Pulmonary artery endothelial cell (primary cell): ENCODE measurements around the gene USP47. TPM values are rescaled to one million over a fixed set of nuclear protein-coding genes. Genes with fewer than 3 reads are reported as not detected.

ENCODE experiments used
- DNase-seq: peaks from one replicate; pipeline ENCODE4 v3.0.0-alpha.2; 2011; ENCODE audit warnings: low read depth, low spot score
- total RNA-seq: library from RNA; depleted of rRNA; stranded (reverse); fragments of >200 nt; gene quantifications from 2 replicates; pipeline ENCODE4 v1.2.3, GENCODE V29; 2014

USP47 gene
- total RNA-seq, 1 donor from 2014 or later = 73.3 TPM

DNA sequence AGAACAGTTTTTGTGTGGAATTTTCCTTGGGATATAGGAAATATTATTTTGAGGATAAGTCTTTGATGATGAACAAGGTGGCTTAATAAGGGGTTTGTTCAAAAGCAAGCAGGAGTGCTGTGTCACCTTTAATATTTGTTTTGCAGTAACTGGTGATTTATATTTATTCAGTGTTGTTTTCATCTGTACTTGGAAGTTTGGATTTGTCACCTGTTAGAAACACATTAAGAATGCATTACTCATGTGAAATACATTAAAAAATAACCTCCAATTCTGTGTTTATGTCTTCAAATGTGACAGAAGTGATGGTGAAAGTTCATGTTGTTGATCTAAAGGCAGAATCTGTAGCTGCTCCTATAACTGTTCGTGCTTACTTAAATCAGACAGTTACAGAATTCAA lies 96.2 kb downstream of the USP47 start:
- no peak for DNase-seq

GRCh38 chr11:11940551-11940950 lies 98.8 kb downstream of the USP47 start:
- DNase-seq = no peak

- no peak for DNase-seq
Observed at GRCh38 chr11:11942668-11943067, 100.9 kb downstream of the USP47 start.

DNA sequence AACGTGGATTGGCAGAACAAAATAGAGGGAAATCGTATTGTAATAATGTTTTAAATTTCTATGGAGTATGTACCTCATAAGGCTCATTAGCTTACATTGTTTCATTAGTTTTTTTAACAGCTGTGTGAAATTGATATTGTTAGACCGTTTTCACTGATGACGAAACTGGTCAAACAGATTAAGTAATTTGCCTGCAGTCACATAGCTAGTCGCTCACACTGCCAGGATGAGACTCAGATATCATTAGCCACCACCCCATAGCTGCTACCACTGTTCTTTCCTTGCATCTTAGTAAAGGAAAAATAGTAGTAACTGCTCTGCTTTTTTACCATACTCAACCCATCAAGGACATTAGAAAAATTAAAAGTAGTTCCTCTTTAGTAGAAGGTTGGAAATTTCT lies 102.7 kb downstream of the USP47 start:
- no peak for DNase-seq

DNA sequence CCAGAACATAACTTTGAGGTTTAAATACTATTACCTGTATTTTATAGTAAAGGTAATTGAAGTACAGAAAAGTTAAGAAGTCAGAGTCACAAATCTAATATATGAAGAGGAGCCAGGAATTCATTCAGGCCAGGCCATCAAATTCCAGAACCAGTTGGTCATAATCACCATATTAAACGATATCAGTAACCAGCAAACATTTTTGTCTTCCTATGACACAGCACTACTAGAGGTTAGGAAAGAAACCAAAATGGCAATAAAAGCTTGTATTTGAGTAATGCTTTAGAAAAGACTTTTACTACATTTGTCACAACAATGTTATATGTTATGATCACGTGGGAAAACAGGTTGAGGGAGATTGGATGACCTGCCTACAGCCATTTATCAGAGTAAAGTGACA lies 104.4 kb downstream of the USP47 start:
- no peak for DNase-seq

GRCh38 chr11:11946878-11947277 lies 105.1 kb downstream of the USP47 start:
- no peak for DNase-seq

- no peak for DNase-seq
Observed at GRCh38 chr11:11947825-11948224, 106.1 kb downstream of the USP47 start.

GRCh38 chr11:11948242-11948947 lies 106.6 kb downstream of the USP47 start:
- DNase-seq = no peak

DNA sequence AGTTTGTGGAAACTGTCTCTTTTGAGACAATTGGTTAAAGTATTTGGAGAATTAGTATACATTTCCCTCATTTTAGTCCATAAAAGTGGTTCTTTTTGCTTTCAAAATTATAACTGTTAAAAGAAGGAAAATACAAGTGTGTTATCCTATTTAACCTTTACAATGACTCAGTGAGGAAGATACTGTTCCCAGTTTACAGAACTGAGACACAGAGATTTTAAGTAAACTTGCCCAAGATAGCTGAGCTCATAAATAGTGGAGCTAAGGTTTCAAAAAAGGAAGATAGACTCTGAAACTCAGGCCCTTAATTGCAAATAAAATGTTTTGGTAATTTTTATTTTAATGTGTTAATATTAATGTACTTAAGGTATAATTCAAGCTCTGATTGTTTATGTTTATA lies 107.7 kb downstream of the USP47 start:
- no peak for DNase-seq

DNA sequence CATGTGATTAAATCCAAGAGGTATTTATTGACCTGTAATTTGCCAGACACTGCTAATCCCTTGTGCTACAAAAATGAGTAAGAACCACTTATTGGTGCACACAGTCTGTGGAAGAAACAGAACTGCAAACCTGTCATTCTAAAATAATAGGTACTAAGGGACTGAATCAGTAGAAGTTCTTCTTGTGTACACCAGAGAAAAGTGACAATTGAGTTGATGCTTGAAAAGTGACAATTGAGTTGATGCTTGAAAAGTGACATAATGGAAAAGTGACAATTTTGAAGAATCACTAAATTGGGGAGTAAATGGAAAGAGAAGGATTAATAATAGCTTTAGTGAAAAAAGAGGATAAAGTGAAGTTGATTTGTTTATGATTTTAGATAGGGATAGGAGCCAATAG lies 110.3 kb downstream of the USP47 start:
- no peak for DNase-seq

DNA sequence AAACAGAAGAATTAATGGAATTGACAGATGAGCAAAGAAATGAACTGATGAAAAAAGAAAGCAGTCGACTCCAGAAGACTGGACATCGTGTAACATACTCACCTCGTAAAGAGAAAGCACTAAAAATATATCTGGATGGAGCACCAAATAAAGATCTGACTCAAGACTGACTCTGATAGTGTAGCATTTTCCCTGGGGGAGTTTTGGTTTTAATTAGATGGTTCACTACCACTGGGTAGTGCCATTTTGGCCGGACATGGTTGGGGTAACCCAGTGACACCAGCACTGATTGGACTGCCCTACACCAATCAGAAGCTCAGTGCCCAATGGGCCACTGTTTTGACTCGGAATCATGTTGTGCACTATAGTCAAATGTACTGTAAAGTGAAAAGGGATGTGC lies 114.2 kb downstream of the USP47 start:
- DNase-seq = no peak

- DNase-seq = no peak
Observed at GRCh38 chr11:11958403-11959231, 116.8 kb downstream of the USP47 start.

GRCh38 chr11:11959601-11960000 lies 117.8 kb downstream of the USP47 start:
- no peak for DNase-seq

DNA sequence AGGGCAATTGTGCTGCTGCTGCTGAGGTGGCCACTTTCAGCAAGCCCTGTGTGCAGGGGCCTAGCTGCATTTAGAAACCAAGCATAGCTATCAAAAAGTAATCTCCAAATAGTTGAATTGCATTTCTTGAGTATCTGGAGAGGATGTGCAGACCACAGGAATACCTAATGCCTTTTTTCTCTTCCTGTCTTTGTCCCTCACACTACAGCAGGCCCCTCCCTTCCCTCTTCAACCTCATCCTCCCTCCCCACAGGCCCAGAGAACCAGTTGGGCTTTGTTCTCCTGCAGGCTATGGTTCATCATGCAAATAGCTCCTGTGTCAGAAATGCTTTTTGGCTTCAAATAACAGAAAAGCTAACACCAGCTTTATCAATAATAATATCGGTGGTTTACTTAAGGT lies 118.9 kb downstream of the USP47 start:
- DNase-seq = no peak

- no peak for DNase-seq
Observed at GRCh38 chr11:11961399-11962028, 119.7 kb downstream of the USP47 start.

- DNase-seq = no peak
Observed at GRCh38 chr11:11963067-11963466, 121.3 kb downstream of the USP47 start.

- no peak for DNase-seq
Observed at GRCh38 chr11:11963842-11964773, 122.3 kb downstream of the USP47 start.

GRCh38 chr11:11964774-11965150 lies 123.0 kb downstream of the USP47 start:
- DNase-seq = no peak

- DNase-seq = no peak
Observed at GRCh38 chr11:11965192-11965591, 123.4 kb downstream of the USP47 start.

- DNase-seq = no peak
Observed at GRCh38 chr11:11965656-11966353, 124.0 kb downstream of the USP47 start.

DNA sequence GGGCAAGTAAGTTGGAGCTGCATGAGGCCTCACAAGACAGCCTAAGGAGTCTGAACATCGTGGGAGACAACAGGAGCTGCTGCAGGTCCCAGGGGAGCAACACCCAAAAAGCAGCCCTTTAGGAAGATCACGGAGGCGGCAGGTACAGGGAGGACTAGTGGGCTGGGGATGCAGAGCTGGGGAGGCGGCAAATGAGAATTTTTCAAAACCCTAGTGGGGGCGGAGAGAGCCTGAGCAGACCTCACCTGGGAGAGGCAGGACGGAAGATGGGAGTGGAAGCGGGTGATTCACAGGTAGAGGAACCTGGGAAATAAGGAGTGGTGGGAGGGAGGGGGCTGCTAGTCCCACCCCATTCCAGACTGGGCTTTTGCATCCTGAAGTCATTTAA lies 124.6 kb downstream of the USP47 start:
- no peak for DNase-seq
